Hepatocyte (in vitro differentiated cells): ENCODE measurements around the gene TRAPPC3L.

Source experiments
- CTCF ChIP-seq: fragments of 200-600 bp; sonication (generic); IDR thresholded peaks from 2 replicates; pipeline ENCODE4 v1.5.1; 2016; ENCODE audit warnings: antibody characterized with exemption, mild to moderate bottlenecking; ENCODE audit not compliant: poor library complexity
- EZH2 ChIP-seq: fragments of 200-600 bp; sonication (generic); IDR thresholded peaks from 2 replicates; pipeline ENCODE4 v1.6.1; 2016; ENCODE audit warnings: antibody characterized with exemption, mild to moderate bottlenecking, borderline replicate concordance
- EZH2phosphoT487 ChIP-seq: fragments of 200-600 bp; sonication (generic); IDR thresholded peaks from one replicate; pipeline ENCODE4 v1.6.1; 2018; ENCODE audit warnings: antibody characterized with exemption, mild to moderate bottlenecking, low read depth, moderate library complexity; ENCODE audit not compliant: unreplicated experiment, severe bottlenecking

- TF ChIP-seq CTCF (no peak), EZH2 (no peak), EZH2phosphoT487 (no peak)
Measured at GRCh38 chr6:116586276-116586675, 40.8 kb upstream of the TRAPPC3L start.
